Panc1 (cell line): ENCODE data around the gene ZMYM2. TPM values are rescaled to one million over a fixed set of nuclear protein-coding genes. Genes with fewer than 3 reads are reported as not detected.

Experiments used
- ATAC-seq: fragments of 200-7000 bp; cut with Tn5 transposase; 2 replicates; pipeline ENCODE4 v1.9.1; 2020; ENCODE audit warnings: mild to moderate bottlenecking, moderate library complexity
- BruUV-seq: library from RNA; stranded (reverse); fragments of 400-500 nt; replicated peaks from 2 replicates; lab custom pipeline; 2021; lab: Mats Ljungman, UMichigan
- CTCF ChIA-PET: fragments of 300-600 bp; sonication (Branson Sonifier 250); formaldehyde crosslinking; loops from one replicate; lab custom pipeline; 2022; ENCODE audit warnings: antibody characterized with exemption; lab: Charles Lee
- POLR2A ChIA-PET: fragments of 300-600 bp; sonication (Branson Sonifier 250); formaldehyde crosslinking; loops from one replicate; lab custom pipeline; 2022; ENCODE audit warnings: antibody characterized with exemption; lab: Charles Lee
- DNase-seq: peaks from one replicate; pipeline ENCODE4 v3.0.0-alpha.2; 2010; ENCODE audit warnings: low read depth, low spot score
- H3K27ac ChIP-seq: 2 replicates; pipeline ENCODE4 v1.5.1; 2011; ENCODE audit warnings: mild to moderate bottlenecking, low read length, inconsistent platforms
- H3K27me3 ChIP-seq: fragments of 200-500 bp; sonication (Bioruptor generic); 2 replicates; pipeline ENCODE4 v1.6.0; 2014; ENCODE audit warnings: low read length, inconsistent platforms; ENCODE audit not compliant: control insufficient read depth, insufficient read depth
- H3K36me3 ChIP-seq: fragments of 200-500 bp; sonication (Bioruptor generic); 2 replicates; pipeline ENCODE4 v1.5.1; 2014; ENCODE audit warnings: inconsistent platforms, mild to moderate bottlenecking, low read length, moderate library complexity; ENCODE audit not compliant: control insufficient read depth, insufficient read depth
- H3K4me1 ChIP-seq: 2 replicates; pipeline ENCODE4 v1.5.1; 2011; ENCODE audit warnings: inconsistent platforms, mild to moderate bottlenecking, low read length, moderate library complexity; ENCODE audit not compliant: control insufficient read depth, insufficient read depth
- H3K4me3 ChIP-seq, 2 experiments: 2 replicates each; pipeline ENCODE4 v1.5.1; 2011 to 2012; ENCODE audit warnings: low read depth in 2 of 2, low read length in 2 of 2, mild to moderate bottlenecking in 2 of 2, inconsistent platforms in 1 of 2, moderate library complexity in 1 of 2
- H3K9me3 ChIP-seq: fragments of 200-500 bp; sonication (Bioruptor generic); 2 replicates; pipeline ENCODE4 v1.5.1; 2014; ENCODE audit warnings: low read depth, mild to moderate bottlenecking, inconsistent platforms, low read length, moderate library complexity; ENCODE audit not compliant: control insufficient read depth, insufficient read depth
- CTCF ChIP-seq: fragments of 450-650 bp; IDR thresholded peaks from 2 replicates; pipeline ENCODE4 v1.5.1; 2017; ENCODE audit warnings: mild to moderate bottlenecking
- POLR2AphosphoS5 ChIP-seq: IDR thresholded peaks from 2 replicates; pipeline ENCODE4 v1.6.1; 2012; ENCODE audit warnings: mild to moderate bottlenecking, low read depth, low read length, moderate library complexity
- REST ChIP-seq, 2 experiments: IDR thresholded peaks; 2 replicates each; pipeline ENCODE4 v1.6.1; 2011 to 2012; ENCODE audit warnings: low read depth in 2 of 2, control low read depth in 1 of 2, low read length in 1 of 2, mild to moderate bottlenecking in 1 of 2, moderate library complexity in 1 of 2; ENCODE audit not compliant: insufficient read depth in 1 of 2
- SIN3A ChIP-seq: IDR thresholded peaks from 2 replicates; pipeline ENCODE4 v1.6.1; 2012; ENCODE audit warnings: low read depth, mild to moderate bottlenecking, low read length, moderate library complexity, borderline replicate concordance; ENCODE audit not compliant: insufficient read depth
- TCF7L2 ChIP-seq: IDR thresholded peaks from 2 replicates; pipeline ENCODE4 v1.6.1; 2011; ENCODE audit warnings: mild to moderate bottlenecking, low read depth, low read length, inconsistent platforms
- in situ Hi-C: cut with HindIII; loops from 2 replicates; pipeline ENCODE4 v1.10.0; 2016; ENCODE audit warnings: low sequenced_read_pairs, low pct_unique_long_range_greater_than_20kb
- intact Hi-C: fragments of 100-400 bp; cut with micrococcal nuclease; formaldehyde crosslinking; loops from one replicate; pipeline ENCODE4 v1.10.0; 2022; ENCODE audit not compliant: unreplicated experiment
- total RNA-seq: library from RNA; stranded (reverse); gene quantifications from one replicate; pipeline ENCODE4 v1.2.1, GENCODE V29; 2021; ENCODE audit not compliant: unreplicated experiment

Gene ZMYM2
- total RNA-seq, 1 experiment from 2014 or later, result 64.3 TPM

GRCh38 chr13:20049558-20050473 is 91.3 kb downstream of the ZMYM2 start:
- no peak for ATAC-seq
- Histone ChIP-seq H3K9me3 (no peaks in the 10 kb centered on the region), H3K27me3 (no peaks in the 10 kb centered on the region), H3K4me1 (no peaks in the 10 kb centered on the region), H3K4me3 (no peak overlapping the region), H3K36me3 (peaks cover 8% of the 10 kb centered on the region), H3K27ac (no peak overlapping the region)
- POLR2A ChIA-PET, result no interaction called here
- BruUV-seq, result no TSS peak
- CTCF ChIA-PET, result no interaction called here
- in situ Hi-C loops, result no loop called here
- DNase-seq, result no peak
- intact Hi-C loops, result no loop called here
- TF ChIP-seq CTCF (no peak), REST (IDR thresholded peaks at IDR 0.05; ENCODE audit: insufficient read depth in 1 of 2, low read depth in 2 of 2, low read length in 1 of 2) (no peak), POLR2AphosphoS5 (no peak), TCF7L2 (no peak), SIN3A (no peak)

- H3K36me3 ChIP-seq, result peaks cover 8% of the 10 kb centered on the region
- ChIA-PET POLR2A (no interaction called here), CTCF (no interaction called here)
- no TSS peak for BruUV-seq
- DNase-seq, result no peak
- H3K4me1 ChIP-seq, result no peaks in the 10 kb centered on the region
- no peaks in the 10 kb centered on the region for H3K9me3 ChIP-seq
- intact Hi-C loops, result no loop called here
- ATAC-seq, result no peak
- no peaks in the 10 kb centered on the region for H3K27me3 ChIP-seq
- H3K27ac ChIP-seq, result no peak overlapping the region
- in situ Hi-C loops, result no loop called here
- no peak overlapping the region for H3K4me3 ChIP-seq
- TF ChIP-seq TCF7L2 (no peak), CTCF (no peak)
Measured at GRCh38 chr13:20051366-20051765, 92.8 kb downstream of the ZMYM2 start.
